Raji (cell line): ENCODE measurements around the gene MICAL2.

Source experiments
- POLR2A ChIP-seq: IDR thresholded peaks from 2 replicates; pipeline ENCODE4 v1.6.1; 2011; ENCODE audit warnings: low read depth, low read length, control low read depth; ENCODE audit not compliant: insufficient read depth

Gene MICAL2

DNA sequence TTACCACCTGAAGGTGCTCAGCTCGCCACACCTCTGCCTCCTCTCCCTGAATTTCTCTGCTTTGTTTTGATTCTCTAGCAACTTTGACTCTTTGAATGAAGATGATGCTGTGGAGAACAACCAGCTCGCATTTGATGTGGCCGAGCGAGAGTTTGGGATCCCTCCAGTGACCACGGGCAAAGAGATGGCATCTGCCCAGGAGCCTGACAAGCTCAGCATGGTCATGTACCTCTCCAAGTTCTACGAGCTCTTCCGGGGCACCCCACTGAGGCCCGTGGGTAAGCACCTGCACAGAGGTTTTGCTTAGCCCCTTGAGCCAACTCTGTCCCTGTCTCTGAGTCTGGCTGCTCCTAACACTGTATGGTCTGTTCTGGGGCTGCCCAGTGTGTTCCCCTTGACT lies 115.7 kb downstream of the MICAL2 start:
- TF ChIP-seq POLR2A: no peak

DNA sequence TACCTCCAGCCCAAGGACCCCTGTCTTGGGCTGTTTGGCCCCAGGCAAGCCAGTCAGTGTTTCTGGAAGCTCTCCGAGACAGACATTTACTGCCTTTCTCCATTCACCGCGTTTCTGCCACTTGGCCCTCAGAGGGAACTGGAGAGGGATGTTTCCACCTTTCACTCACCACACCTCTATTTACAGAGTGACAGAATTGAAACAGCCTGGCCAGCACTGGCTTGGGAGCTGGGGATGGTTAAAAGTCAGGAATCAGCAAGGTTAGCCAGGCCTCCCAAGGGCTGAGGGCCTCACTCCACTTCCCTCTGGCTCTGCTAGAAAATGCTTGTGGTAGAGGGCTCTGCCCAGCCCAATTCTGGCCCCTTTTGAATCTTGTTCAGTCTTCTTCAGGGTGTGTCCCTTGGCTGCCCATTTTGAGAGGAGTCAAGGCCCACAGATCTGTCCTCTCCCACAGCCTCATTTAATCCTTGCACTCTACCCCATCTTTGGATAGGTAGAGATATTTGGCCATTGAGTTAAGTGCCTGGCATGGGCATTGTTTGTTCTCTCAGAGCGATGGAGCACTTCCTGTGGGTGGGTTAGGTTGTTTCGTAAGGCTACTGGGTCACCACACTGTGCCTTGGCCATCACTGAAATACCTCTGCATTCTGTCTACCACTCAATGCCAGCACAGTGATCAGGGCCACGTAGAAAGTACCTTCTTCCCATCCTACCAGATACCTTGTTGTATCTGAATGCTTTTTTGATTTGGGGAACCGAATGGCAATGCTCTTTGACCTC lies 119.2 kb downstream of the MICAL2 start:
- TF ChIP-seq POLR2A: no peak

DNA sequence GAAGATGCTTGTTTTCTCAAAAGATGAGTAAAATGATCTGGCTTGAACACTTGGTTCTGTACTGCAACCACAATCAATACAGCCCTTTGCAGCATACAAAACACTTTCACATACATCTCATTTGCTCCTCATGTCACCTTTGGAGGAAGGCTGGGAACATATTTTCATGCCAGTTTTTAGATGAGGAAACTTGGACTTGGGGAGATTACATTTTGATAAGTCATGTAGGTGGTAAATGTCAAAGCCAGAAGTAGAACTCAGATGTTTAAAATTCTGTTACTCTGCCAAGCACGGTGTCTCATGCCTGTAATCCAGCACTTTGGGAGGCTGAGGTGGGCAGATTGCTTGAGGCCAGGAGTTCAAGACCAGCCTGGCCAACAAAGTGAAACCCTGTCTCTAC lies 121.8 kb downstream of the MICAL2 start:
- no peak for TF ChIP-seq POLR2A

DNA sequence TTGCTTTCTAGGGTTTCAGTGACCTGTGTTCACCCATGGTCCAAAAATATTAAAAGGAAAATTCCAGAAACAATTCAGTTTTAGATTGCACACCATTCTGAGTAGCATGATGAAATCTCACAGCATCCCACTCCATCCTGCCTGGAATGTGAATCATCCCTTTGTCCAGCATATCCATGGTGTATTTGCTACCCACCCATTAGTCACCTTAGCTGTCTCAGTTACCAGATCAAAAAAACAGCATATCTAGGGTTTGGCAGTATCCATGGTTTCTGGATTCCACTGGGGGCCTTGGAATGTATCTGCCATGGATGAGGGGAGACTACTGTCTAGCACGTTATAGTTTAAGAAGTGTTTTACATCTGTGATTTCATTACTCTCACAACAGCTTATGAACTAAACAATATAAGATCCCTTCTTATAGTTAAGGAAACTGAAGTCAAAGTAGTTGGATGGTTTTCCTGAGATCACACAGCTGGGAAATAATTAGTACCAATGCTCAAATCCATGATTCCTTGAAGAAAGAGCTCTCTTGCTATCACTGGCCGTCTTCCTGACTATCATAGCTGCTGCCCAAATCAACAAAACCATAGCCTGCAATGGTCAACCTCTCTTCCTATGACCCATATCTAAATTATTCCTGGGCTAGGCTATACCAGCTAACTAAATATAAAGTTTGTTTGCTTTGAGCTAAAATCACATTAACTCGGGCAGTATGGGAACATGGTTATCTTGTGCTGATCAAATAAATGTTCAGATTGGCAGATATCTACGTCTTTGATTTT lies 122.6 kb downstream of the MICAL2 start:
- no peak for TF ChIP-seq POLR2A

DNA sequence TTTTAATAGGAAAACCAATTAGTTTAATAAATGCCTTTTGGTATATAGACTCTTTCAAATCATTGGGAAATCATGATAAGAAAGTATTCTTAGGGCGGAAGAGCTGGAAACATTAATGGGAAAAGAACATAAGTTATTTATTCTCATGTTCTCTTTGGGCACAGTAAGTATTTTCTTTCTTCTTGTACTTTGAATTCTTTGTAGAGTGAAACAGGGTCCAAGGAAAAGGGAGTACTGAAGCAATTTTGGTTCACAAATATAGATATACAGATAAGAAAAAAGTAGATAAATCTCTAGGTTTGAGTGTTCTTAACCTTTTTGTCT lies 123.2 kb downstream of the MICAL2 start:
- TF ChIP-seq POLR2A: no peak

DNA sequence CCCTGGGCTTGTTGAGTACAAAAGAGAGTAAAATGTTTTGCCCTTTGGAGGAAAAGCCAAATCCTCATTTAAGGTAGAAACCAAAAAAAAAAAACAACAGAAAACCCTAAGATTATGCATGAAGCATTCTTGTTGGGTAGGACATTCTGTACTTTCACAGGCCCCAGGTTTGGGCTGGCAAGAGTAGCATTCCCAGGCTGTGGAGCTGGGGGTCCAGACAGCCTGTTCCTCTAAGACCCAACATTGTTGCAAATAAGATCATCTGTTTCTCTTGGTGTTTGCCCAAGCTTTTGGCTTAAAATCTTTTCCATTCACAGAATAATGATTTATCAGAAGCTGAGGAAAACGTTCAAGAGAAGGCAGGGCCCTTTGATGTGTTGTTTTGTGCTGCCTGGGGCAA lies 123.8 kb downstream of the MICAL2 start:
- TF ChIP-seq POLR2A: no peak

DNA sequence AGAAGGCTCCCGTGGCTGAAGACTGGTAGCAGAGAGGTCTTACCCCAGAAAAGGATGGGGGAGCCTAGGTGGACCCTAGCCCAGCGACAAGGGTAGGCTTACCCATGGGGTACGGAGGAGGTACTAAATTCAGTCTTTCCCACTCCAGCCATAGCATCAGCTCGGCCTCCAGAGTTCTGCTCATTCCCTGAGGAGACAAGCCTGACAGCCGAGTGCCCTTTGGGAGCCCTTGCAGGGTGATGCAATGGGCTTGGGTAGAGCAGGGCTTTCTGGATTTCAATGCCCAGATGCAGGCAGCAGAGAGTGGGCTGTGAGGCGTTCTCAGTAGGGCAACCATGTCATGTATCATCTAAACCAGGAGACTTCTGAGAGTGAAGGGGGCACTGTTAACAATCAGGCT lies 124.7 kb downstream of the MICAL2 start:
- TF ChIP-seq POLR2A: no peak

DNA sequence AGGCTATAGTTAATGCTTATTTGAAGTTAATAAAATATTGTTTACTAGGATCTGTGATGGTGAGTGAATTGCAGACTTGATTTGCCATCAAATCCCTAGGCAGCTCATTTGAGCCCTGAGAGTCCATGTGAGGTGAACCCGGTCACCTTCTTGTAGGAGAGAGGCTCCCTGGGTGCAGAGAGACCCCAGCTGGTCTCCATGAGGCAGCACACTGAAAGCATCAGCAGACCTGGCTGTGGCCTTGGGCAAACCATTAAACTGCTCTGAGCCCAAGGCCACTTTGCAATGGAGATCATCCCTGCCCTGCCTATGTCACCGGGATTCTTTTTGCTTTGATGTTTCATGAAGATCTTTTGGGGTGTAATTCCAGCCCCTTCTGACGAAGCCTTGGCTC lies 125.2 kb downstream of the MICAL2 start:
- no peak for TF ChIP-seq POLR2A

DNA sequence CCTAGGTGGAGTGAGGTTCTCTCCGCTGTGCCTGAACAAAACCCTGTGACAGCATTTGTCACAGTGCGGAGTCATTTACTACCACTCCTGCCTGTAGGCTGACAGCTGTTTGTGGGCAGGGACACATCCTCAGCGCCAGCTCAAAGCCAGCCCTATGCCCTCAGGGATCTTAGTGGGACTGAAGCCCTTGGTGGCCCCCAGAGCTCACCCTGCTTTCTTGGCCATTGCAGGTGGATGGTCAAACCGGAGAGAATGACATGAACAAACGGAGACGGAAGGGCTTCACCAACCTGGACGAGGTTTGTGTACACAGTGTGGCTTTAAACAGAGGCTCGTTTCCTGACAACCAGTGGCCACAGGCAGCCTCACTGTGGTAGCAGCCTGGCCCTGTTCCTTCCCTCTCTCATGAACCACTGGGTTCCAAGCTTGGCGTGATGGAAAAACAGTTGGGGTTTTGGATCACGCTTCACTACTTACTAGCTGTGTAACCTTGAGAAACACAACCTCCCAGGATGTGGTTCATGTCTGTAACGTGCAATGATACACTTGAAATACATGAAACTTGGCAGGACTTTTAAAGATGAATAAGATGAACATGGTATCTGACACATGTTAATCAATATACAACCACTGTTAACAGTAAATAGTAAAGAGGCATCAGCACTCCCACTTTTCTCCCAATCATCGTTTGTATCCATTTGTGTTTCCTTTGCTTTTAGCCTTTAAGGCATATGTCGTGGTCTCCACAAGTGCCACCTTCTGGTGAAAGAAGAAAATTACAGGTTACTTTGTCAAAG lies 125.8 kb downstream of the MICAL2 start:
- no peak for TF ChIP-seq POLR2A

DNA sequence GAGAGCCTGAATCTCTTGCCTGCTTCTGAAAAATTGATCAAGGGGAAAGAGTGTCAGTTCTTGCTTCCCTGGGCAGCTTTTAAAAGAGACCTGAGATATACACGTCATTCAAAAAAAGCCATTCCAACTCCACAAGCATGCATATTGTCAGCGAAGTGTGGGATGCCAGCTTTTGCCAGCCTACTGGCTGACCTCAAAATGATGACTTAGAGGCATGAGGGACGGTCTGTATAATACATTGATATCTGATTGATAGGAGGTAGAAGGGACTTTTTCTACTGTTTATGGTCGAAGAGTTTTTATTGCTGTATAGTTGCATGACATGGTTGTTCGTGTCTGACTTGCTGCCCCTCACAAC lies 126.3 kb downstream of the MICAL2 start:
- no peak for TF ChIP-seq POLR2A

DNA sequence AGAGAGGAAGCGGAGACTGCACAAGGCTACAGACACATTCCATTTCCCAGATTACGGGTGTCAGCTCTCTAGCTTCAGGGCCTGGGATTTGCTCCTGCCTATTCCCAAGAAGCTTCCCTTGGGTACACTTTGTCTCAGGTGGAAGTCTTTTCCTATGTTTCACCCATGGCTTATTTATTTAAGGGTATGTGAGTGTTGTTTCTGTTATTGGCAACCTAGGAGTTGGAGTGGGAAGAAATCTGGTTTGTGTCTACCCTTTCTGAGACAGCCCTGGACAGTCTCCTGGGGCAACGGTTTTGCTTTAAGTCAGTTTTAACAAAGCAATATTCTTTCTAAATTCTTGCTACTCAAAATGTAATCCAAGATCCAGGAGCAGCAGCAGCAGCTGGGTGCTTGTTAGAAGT lies 127.0 kb downstream of the MICAL2 start:
- no peak for TF ChIP-seq POLR2A

DNA sequence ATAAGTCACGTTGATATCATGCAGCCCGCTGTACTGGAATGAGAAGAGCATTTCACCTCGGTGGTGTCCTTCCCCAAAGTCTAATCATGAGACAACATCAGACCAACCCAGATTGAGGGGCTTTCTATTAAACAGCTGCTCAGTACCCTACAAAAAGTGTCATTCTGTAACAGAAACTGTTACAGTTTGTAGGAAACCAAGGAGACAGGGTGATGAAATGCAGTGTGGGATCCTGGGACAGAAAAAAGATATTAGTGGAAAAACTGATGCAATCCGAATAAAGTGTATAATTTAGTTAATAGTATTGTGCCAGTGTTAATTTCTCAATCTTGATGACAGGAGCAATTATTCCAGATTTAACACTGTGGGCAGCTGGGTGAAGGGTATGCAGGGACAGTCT lies 128.0 kb downstream of the MICAL2 start:
- no peak for TF ChIP-seq POLR2A

DNA sequence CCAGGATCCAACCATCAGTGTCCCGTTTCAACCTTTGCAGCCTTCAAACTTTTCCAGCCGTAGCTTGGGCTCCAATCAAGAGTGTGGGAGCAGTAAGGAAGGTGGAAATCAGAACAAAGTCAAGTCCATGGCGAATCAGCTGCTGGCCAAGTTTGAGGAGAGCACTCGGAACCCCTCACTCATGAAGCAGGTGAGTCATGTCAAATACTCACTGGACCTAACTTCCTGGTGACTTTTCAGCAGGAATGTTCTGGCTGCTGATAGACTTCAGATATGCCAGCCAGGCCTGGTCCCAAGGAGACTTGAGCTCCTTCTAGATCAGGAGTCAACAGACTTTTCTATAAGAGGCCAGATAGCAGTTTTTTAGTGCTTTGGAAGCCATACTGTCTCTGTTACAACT lies 129.0 kb downstream of the MICAL2 start:
- TF ChIP-seq POLR2A: no peak

DNA sequence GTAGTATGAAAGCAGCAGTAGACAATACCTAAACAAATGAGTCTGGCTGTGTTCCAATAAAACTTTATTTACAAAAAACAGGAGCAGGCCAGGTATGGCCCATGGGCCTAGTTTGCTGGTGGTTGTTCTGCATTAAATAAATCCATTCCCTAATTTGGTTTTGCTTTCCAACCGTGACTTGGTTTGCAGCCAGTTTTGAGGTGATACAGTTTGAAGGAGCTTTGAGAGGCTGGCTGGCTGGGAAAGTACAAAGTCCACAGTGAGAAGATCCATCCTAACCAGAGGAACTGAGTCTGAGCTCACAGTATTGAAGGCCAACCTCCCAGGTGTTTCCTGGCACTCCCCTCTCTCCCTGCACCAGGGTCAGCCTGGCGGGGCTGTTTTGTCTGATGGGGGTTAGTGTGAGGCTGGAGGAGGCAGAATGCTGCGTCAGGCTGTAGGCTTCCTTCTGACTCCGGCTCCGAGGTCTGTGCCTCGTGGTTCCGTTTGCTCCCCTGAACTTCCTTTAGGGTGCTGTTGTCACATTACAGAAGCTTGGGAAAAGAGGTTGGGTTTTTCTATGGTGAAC lies 129.5 kb downstream of the MICAL2 start:
- no peak for TF ChIP-seq POLR2A

DNA sequence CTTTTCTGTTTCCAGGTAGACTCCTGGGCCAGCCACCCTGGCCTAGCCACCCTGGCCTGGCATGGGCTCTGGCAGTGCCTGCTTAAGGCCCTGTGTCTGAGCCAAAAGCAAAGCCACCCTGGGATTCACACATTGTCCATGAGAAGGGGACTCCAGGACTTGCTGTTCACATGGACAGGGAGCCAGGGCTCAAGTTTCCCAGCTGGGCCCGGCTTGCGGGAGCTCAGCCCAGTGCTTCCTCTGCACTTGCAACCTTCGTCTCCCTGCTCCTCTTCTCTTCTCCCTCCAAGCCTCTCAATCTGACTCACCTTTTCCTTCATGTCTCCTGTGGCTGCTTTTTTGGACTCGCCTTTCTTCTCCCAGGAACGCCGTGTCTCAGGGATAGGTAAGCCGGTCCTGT lies 130.3 kb downstream of the MICAL2 start:
- no peak for TF ChIP-seq POLR2A

DNA sequence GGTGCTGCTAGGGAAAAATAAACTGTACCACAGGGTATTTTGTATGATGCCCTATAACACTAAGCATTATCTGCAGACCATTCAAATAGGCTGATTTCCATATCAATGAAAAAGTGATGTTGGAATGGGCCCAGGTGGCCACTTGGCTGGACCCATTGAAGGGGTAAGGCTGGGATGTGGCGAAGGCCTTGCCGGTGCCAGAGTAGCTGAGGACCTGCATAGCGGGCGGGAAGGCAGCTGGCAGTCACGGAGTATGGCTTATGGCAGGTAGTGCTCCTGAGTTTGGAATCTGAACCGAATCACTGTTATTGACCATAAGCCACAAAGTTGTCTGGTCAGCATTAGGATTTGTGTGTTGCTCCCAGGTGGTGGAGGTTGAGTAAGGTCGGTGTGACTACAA lies 131.0 kb downstream of the MICAL2 start:
- TF ChIP-seq POLR2A: no peak

DNA sequence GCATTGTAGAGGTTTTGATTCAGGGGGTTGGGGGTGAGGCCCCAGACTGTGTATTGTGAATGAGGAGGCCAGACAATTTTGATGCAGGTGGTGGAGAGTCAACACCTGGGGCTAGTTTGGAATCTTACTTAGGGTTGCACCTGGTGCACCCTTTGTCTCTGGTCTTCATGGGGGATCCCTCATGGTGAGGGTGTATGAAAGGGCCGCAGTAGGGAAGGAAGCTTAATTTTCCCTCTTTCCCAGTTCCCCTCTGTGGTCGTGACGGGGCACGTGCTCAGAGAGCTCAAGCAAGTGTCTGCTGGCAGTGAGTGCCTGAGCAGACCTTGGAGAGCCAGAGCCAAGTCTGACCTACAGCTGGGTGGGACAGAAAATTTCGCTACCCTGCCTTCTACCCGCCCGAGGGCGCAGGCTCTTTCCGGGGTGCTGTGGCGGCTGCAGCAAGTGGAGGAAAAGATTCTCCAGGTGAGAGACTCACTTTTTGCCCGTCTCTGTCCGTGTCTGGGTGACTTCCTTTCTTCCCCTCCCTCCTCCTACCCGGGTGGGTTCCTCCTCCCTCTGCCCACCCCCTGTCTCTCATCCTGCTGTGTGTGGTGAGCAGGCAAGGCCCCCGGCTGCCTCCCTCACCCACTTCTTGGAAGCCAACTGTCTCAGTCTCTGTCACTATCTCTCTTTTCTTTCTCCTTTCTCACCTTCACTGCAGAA lies 131.7 kb downstream of the MICAL2 start:
- TF ChIP-seq POLR2A: no peak
